GM21576 (cell line): ENCODE results near the gene ADAM11.
"Not testable (repeated sequence)": the region's sequence is repeated elsewhere in the genome, so short reads cannot be mapped to it uniquely, and the experiment has no call there.

Source experiments
- ATAC-seq: cut with Tn5 transposase; IDR thresholded peaks from one replicate; pipeline ENCODE4 v1.9.1; 2021; ENCODE audit warnings: mild to moderate bottlenecking, moderate library complexity; ENCODE audit not compliant: unreplicated experiment

ADAM11 gene

GRCh38 chr17:44794851-44795413 is 36.1 kb downstream of the ADAM11 start:
- no peak for ATAC-seq

GRCh38 chr17:44795421-44795820 is 36.6 kb downstream of the ADAM11 start:
- no peak for ATAC-seq

- ATAC-seq: no peak
Observed at GRCh38 chr17:44795928-44796327, 37.1 kb downstream of the ADAM11 start.

GRCh38 chr17:44796731-44797130 is 37.9 kb downstream of the ADAM11 start:
- no peak for ATAC-seq

- ATAC-seq: no peak
Observed at GRCh38 chr17:44797802-44798201, 39.0 kb downstream of the ADAM11 start.

GRCh38 chr17:44798356-44798755 is 39.6 kb downstream of the ADAM11 start:
- no peak for ATAC-seq

GRCh38 chr17:44801880-44802279 is 43.1 kb downstream of the ADAM11 start:
- no peak for ATAC-seq

- no peak for ATAC-seq
Observed at GRCh38 chr17:44804302-44805089, 45.7 kb downstream of the ADAM11 start.

- no peak for ATAC-seq
Observed at GRCh38 chr17:44807093-44807816, 48.5 kb downstream of the ADAM11 start.

GRCh38 chr17:44807817-44808155 is 49.0 kb downstream of the ADAM11 start:
- no peak for ATAC-seq

- ATAC-seq: no peak
Observed at GRCh38 chr17:44808156-44808555, 49.4 kb downstream of the ADAM11 start.

- not testable (repeated sequence) for ATAC-seq
Observed at GRCh38 chr17:44808656-44809388, 50.0 kb downstream of the ADAM11 start.

- ATAC-seq: no peak
Observed at GRCh38 chr17:44812263-44812662, 53.5 kb downstream of the ADAM11 start.

- ATAC-seq: not testable (repeated sequence)
Observed at GRCh38 chr17:44818508-44818907, 59.7 kb downstream of the ADAM11 start.

GRCh38 chr17:44820631-44821212 is 61.9 kb downstream of the ADAM11 start:
- no peak for ATAC-seq

GRCh38 chr17:44825236-44825635 is 66.4 kb downstream of the ADAM11 start:
- ATAC-seq: not testable (repeated sequence)

- no peak for ATAC-seq
Observed at GRCh38 chr17:44826123-44826790, 67.5 kb downstream of the ADAM11 start.

- no peak for ATAC-seq
Observed at GRCh38 chr17:44827863-44828262, 69.1 kb downstream of the ADAM11 start.

GRCh38 chr17:44828919-44829522 is 70.2 kb downstream of the ADAM11 start:
- no peak for ATAC-seq
